H1 (cell line): ENCODE data around the gene LCP1. TPM values are rescaled to one million over a fixed set of nuclear protein-coding genes. Genes with fewer than 3 reads are reported as not detected.
A peak's percentile ranks its signal among the peaks of the same experiment; 100 is the strongest.

Experiments
- CTCF ChIA-PET: fragments of 300-600 bp; sonication (Branson Sonifier 250); formaldehyde crosslinking; loops from one replicate; lab custom pipeline; 2021; ENCODE audit not compliant: partially characterized antibody; lab: Charles Lee
- POLR2A ChIA-PET: fragments of 300-600 bp; sonication (Branson Sonifier 250); formaldehyde crosslinking; loops from one replicate; lab custom pipeline; 2021; ENCODE audit warnings: inconsistent platforms; ENCODE audit not compliant: partially characterized antibody; lab: Charles Lee
- DNase-seq, 2 experiments: peaks; one replicate each; pipeline versions ENCODE4 v3.0.0 to v3.0.0-alpha.2; 2010 to 2022; ENCODE audit warnings: low spot score in 2 of 2, low read depth in 1 of 2, mixed read lengths in 1 of 2
- FAIRE-seq: peaks from 2 replicates; lab custom pipeline; 2011; peaks lifted over from hg19 to GRCh38; lab: Jason Lieb, UNC
- H2AFZ ChIP-seq: 2 replicates; pipeline ENCODE4 v1.8.1; 2012; ENCODE audit warnings: low read length, inconsistent platforms
- H2AK5ac ChIP-seq: 2 replicates; pipeline ENCODE4 v1.6.1; 2013; ENCODE audit warnings: low read depth, low read length
- H2BK120ac ChIP-seq: replicated peaks from 2 replicates; pipeline ENCODE3; 2013; ENCODE audit warnings: low read depth, low read length, inconsistent platforms
- H2BK12ac ChIP-seq: 2 replicates; pipeline ENCODE4 v1.6.1; 2013; ENCODE audit warnings: low read depth, low read length
- H2BK15ac ChIP-seq: 2 replicates; pipeline ENCODE4 v1.6.1; 2013; ENCODE audit warnings: low read length
- H2BK20ac ChIP-seq: 2 replicates; pipeline ENCODE4 v1.6.1; 2013; ENCODE audit warnings: low read length
- H2BK5ac ChIP-seq: 2 replicates; pipeline ENCODE4 v1.6.1; 2013; ENCODE audit warnings: low read depth, low read length
- H3K14ac ChIP-seq: 2 replicates; pipeline ENCODE4 v1.6.1; 2013; ENCODE audit warnings: inconsistent platforms; ENCODE audit not compliant: insufficient read length
- H3K18ac ChIP-seq: 2 replicates; pipeline ENCODE4 v1.6.1; 2013; ENCODE audit warnings: low read length; ENCODE audit errors: extremely low read depth
- H3K23ac ChIP-seq: 2 replicates; pipeline ENCODE4 v1.6.1; 2013; ENCODE audit warnings: inconsistent platforms; ENCODE audit not compliant: insufficient read length
- H3K23me2 ChIP-seq: 2 replicates; pipeline ENCODE4 v1.6.1; 2013; ENCODE audit warnings: low read depth, low read length
- H3K27ac ChIP-seq: 2 replicates; pipeline ENCODE4 v1.6.1; 2011; ENCODE audit warnings: low read depth, low read length, inconsistent platforms
- H3K27me3 ChIP-seq, 4 experiments: replicated peaks in 1 of 4; 1 replicate in 1 of 4; 2 replicates in 3 of 4; pipeline versions ENCODE4 v1.6.1 to v1.8.1; 2011 to 2013; ENCODE audit warnings: low read length in 3 of 4, mild to moderate bottlenecking in 3 of 4, inconsistent platforms in 2 of 4, mixed read lengths in 2 of 4, moderate library complexity in 1 of 4; ENCODE audit not compliant: control insufficient read depth in 3 of 4, insufficient read depth in 3 of 4; ENCODE audit errors: extremely low read depth in 1 of 4
- H3K36me3 ChIP-seq, 4 experiments: 2 replicates each; pipeline versions ENCODE4 v1.6.1 to v1.8.1; 2011 to 2013; ENCODE audit warnings: mild to moderate bottlenecking in 4 of 4, low read length in 3 of 4, moderate library complexity in 2 of 4, control low read depth in 1 of 4, inconsistent platforms in 1 of 4; ENCODE audit not compliant: insufficient read depth in 4 of 4, control insufficient read depth in 2 of 4
- H3K4ac ChIP-seq: replicated peaks from 2 replicates; pipeline ENCODE3; 2013; ENCODE audit warnings: low read length, low read depth, mixed read lengths, inconsistent platforms; ENCODE audit not compliant: insufficient read length
- H3K4me1 ChIP-seq, 4 experiments: replicated peaks in 1 of 4; 1 replicate in 1 of 4; 2 replicates in 3 of 4; pipeline versions ENCODE4 v1.6.1 to v1.8.1; 2011 to 2013; ENCODE audit warnings: low read length in 3 of 4, inconsistent platforms in 2 of 4, mixed read lengths in 1 of 4; ENCODE audit not compliant: insufficient read depth in 4 of 4, control insufficient read depth in 3 of 4
- H3K4me2 ChIP-seq, 2 experiments: 2 replicates each; pipeline versions ENCODE4 v1.6.1 to v1.8.1; 2011 to 2013; ENCODE audit warnings: low read depth in 2 of 2, low read length in 2 of 2, control low read depth in 1 of 2, inconsistent platforms in 1 of 2, mild to moderate bottlenecking in 1 of 2; ENCODE audit not compliant: insufficient read depth in 1 of 2
- H3K4me3 ChIP-seq, 4 experiments: fragments of 200-600, 300-600 bp in 1 of 4; sonication (generic), shearing (Covaris generic), sonication (Bioruptor Twin) in 1 of 4; 2 replicates each; pipeline versions ENCODE4 v1.5.1 to v1.8.1; 2011 to 2016; ENCODE audit warnings: low read length in 4 of 4, low read depth in 3 of 4, control low read depth in 2 of 4, inconsistent platforms in 2 of 4, mild to moderate bottlenecking in 2 of 4, mixed read lengths in 1 of 4, moderate library complexity in 1 of 4; ENCODE audit not compliant: insufficient read depth in 2 of 4; ENCODE audit errors: extremely low read depth in 1 of 4
- H3K56ac ChIP-seq: replicated peaks from 2 replicates; pipeline ENCODE3; 2013; ENCODE audit warnings: low read depth, mild to moderate bottlenecking, mixed read lengths, low read length, inconsistent platforms; ENCODE audit not compliant: insufficient read length
- H3K79me1 ChIP-seq: 2 replicates; pipeline ENCODE4 v1.6.1; 2013; ENCODE audit warnings: low read depth, low read length, control low read depth
- H3K79me2 ChIP-seq, 2 experiments: 2 replicates each; pipeline versions ENCODE4 v1.6.1 to v1.8.1; 2012 to 2013; ENCODE audit warnings: low read length in 2 of 2, mild to moderate bottlenecking in 2 of 2, inconsistent platforms in 1 of 2; ENCODE audit not compliant: insufficient read depth in 2 of 2, control insufficient read depth in 1 of 2
- H3K9ac ChIP-seq, 4 experiments: replicated peaks in 1 of 4; 1 replicate in 1 of 4; 2 replicates in 3 of 4; pipeline versions ENCODE4 v1.6.1 to v1.8.1; 2011 to 2013; ENCODE audit warnings: low read depth in 3 of 4, low read length in 3 of 4, control low read depth in 2 of 4, mild to moderate bottlenecking in 2 of 4, moderate library complexity in 2 of 4, inconsistent platforms in 1 of 4; ENCODE audit errors: extremely low read depth in 1 of 4
- H3K9me3 ChIP-seq, 2 experiments: 2 replicates each; pipeline versions ENCODE4 v1.6.1 to v1.8.1; 2012 to 2013; ENCODE audit warnings: mild to moderate bottlenecking in 2 of 2, moderate library complexity in 2 of 2, control low read depth in 1 of 2, inconsistent platforms in 1 of 2, low read depth in 1 of 2, low read length in 1 of 2, mixed read lengths in 1 of 2; ENCODE audit not compliant: insufficient read depth in 2 of 2
- H4K20me1 ChIP-seq, 2 experiments: replicated peaks in 1 of 2; 2 replicates each; pipeline versions ENCODE3 to v1.8.1; 2011 to 2013; ENCODE audit warnings: inconsistent platforms in 2 of 2, low read length in 2 of 2, mild to moderate bottlenecking in 1 of 2; ENCODE audit not compliant: insufficient read depth in 2 of 2, control insufficient read depth in 1 of 2
- H4K5ac ChIP-seq: 2 replicates; pipeline ENCODE4 v1.6.1; 2013; ENCODE audit warnings: low read length, low read depth, mixed read lengths, inconsistent platforms; ENCODE audit not compliant: insufficient read length
- H4K8ac ChIP-seq: 2 replicates; pipeline ENCODE4 v1.8.0; 2013; ENCODE audit warnings: mild to moderate bottlenecking, moderate library complexity, low read length, inconsistent platforms; ENCODE audit not compliant: insufficient read depth; ENCODE audit errors: extremely low read depth
- H4K91ac ChIP-seq: replicated peaks from 2 replicates; pipeline ENCODE3; 2013; ENCODE audit warnings: low read length, mixed read lengths, inconsistent platforms; ENCODE audit not compliant: insufficient read length
- BACH1 ChIP-seq: IDR thresholded peaks from 2 replicates; pipeline ENCODE4 v1.6.1; 2012; ENCODE audit warnings: low read length, improper control_type of control experiment
- BCL11A ChIP-seq, 2 experiments: IDR thresholded peaks; one replicate each; pipeline ENCODE4 v1.6.1; 2011; ENCODE audit warnings: low read depth in 2 of 2, low read length in 2 of 2, mild to moderate bottlenecking in 2 of 2
- BRCA1 ChIP-seq: IDR thresholded peaks from 2 replicates; pipeline ENCODE4 v1.6.1; 2012; ENCODE audit warnings: low read depth, low read length, improper control_type of control experiment
- CBX8 ChIP-seq: fragments of 300-800, 300-1000 bp; sonication (generic); IDR thresholded peaks from 2 replicates; pipeline ENCODE4 v1.7.1; 2016; ENCODE audit warnings: low read depth, low read length, borderline replicate concordance
- EZH2 ChIP-seq: fragments of 200-600 bp; sonication (generic); IDR thresholded peaks from 2 replicates; pipeline ENCODE4 v1.7.1; 2012; ENCODE audit warnings: low read depth, mild to moderate bottlenecking, moderate library complexity, low read length, inconsistent platforms; ENCODE audit not compliant: severe bottlenecking
- JUN ChIP-seq: IDR thresholded peaks from 2 replicates; pipeline ENCODE4 v1.6.1; 2011; ENCODE audit warnings: low read depth, mild to moderate bottlenecking, improper control_type of control experiment, low read length
- POLR2AphosphoS5 ChIP-seq: IDR thresholded peaks from 2 replicates; pipeline ENCODE4 v1.6.1; 2011; ENCODE audit warnings: low read depth, low read length
- POU5F1 ChIP-seq: IDR thresholded peaks from 2 replicates; pipeline ENCODE4 v1.6.1; 2011; ENCODE audit warnings: low read depth, mild to moderate bottlenecking, low read length, moderate library complexity
- RBBP5 ChIP-seq: IDR thresholded peaks from 2 replicates; pipeline ENCODE4 v1.7.1; 2012; ENCODE audit warnings: low read depth, mild to moderate bottlenecking, inconsistent platforms, low read length, moderate library complexity, borderline replicate concordance
- RXRA ChIP-seq: IDR thresholded peaks from 2 replicates; pipeline ENCODE4 v1.6.1; 2011; ENCODE audit warnings: low read depth, mild to moderate bottlenecking, low read length, moderate library complexity; ENCODE audit not compliant: insufficient read depth
- SIN3A ChIP-seq, 2 experiments: IDR thresholded peaks in 1 of 2; conservative IDR thresholded peaks in 1 of 2; 2 replicates each; pipeline ENCODE4 v1.6.1; 2011 to 2012; ENCODE audit warnings: low read length in 2 of 2, improper control_type of control experiment in 1 of 2, low read depth in 1 of 2, mild to moderate bottlenecking in 1 of 2
- SRF ChIP-seq: IDR thresholded peaks from 2 replicates; pipeline ENCODE4 v1.6.1; 2011; ENCODE audit warnings: mild to moderate bottlenecking, low read depth, low read length, moderate library complexity
- WGBS, 2 experiments: shearing (Covaris generic) in 1 of 2; methylation state at CpG; one replicate each; pipeline versions ENCODE4 v1.1.6 to v1.1.7; 2013 to 2015; ENCODE audit warnings: low lambda C conversion rate in 2 of 2, mixed read lengths in 2 of 2, inconsistent platforms in 1 of 2, low coverage in 1 of 2, missing lambda C conversion rate in 1 of 2; ENCODE audit not compliant: insufficient replicate concordance in 2 of 2, insufficient coverage in 1 of 2, insufficient read length in 1 of 2; ENCODE audit errors: extremely low coverage in 1 of 2, missing lambda C conversion rate in 1 of 2; 5-methylcytosine and 5-hydroxymethylcytosine counted together
- polyA plus RNA-seq, 7 experiments: library from polyadenylated mRNA; depleted of rRNA in 3 of 7; stranded (reverse) in 5 of 7; unstranded in 2 of 7; fragments of >200 nt in 5 of 7; fragments of 200-250 nt in 2 of 7; gene quantifications; 1 replicate in 5 of 7; 2 replicates in 1 of 7; 4 replicates in 1 of 7; pipeline versions ENCODE4 v1.2.1 to v1.2.3, GENCODE V29; 2011 to 2013; ENCODE audit warnings: missing spikeins in 2 of 7, mixed read lengths in 2 of 7
- total RNA-seq: library from RNA; stranded (reverse); fragmentation: NEBNext Ultra II Directional; extraction: Animal tissue kit (Norgen Biotek cat#: 25700); gene quantifications from 2 replicates; pipeline ENCODE4 v1.2.1, GENCODE V29; 2021
- TF ChIP-seq, protein P1 (sequence below): IDR thresholded peaks from 2 replicates; pipeline ENCODE4 v1.6.1; 2012; ENCODE audit warnings: inconsistent platforms
- TF ChIP-seq, protein P2 (sequence below): IDR thresholded peaks from 2 replicates; pipeline ENCODE4 v1.6.1; 2012; ENCODE audit warnings: inconsistent platforms

Gene LCP1
- total and polyA plus RNA-seq, 2 of the 8 experiments (the other 6 are each of a cell fraction or from before 2014, with no cell fraction given), result 0.65 to 4.3 TPM

DNA sequence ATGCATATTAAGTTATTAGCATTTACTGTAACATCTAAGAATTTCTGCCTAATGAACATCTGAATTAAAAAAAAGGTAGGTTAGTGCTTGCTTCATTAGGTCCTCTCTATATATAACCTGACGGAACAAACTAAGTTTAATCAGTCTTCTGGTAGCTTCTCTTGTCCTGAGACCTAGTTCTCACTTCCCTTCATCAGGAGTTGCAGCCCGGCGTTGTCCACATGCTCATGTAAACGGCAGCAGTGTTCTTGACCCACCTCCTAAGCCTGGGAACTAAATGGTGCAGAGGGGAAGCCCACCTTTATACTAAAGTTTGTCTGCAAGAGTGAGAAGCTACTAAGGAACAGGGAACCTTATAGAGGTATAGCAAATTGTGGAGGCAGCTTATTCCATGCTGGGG lies 45.3 kb downstream of the LCP1 start:
- POLR2A ChIA-PET, result no interaction called here
- H3K4me3 ChIP-seq, result no peak overlapping the region
- TF ChIP-seq BRCA1 (no peak), POU5F1 (no peak), CBX8 (no peak), EZH2 (no peak), BACH1 (no peak), RBBP5 (no peak), BCL11A (IDR thresholded peaks at IDR 0.05; ENCODE audit: low read depth in 2 of 2, low read length in 2 of 2) (no peak), JUN (no peak), SRF (no peak), RXRA (no peak), POLR2AphosphoS5 (no peak), SIN3A (conservative IDR thresholded peaks at IDR 0.05 in 1 of 2, IDR thresholded peaks at IDR 0.05 in 1 of 2; ENCODE audit: low read depth in 1 of 2, low read length in 2 of 2) (no peak)
- TF ChIP-seq, protein P1, sequence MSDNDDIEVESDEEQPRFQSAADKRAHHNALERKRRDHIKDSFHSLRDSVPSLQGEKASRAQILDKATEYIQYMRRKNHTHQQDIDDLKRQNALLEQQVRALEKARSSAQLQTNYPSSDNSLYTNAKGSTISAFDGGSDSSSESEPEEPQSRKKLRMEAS, result no peak
- TF ChIP-seq, protein P2, sequence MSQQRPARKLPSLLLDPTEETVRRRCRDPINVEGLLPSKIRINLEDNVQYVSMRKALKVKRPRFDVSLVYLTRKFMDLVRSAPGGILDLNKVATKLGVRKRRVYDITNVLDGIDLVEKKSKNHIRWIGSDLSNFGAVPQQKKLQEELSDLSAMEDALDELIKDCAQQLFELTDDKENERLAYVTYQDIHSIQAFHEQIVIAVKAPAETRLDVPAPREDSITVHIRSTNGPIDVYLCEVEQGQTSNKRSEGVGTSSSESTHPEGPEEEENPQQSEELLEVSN, result no peak

More for the DNA sequence above, 45.3 kb downstream of the LCP1 start:
- Histone ChIP-seq H3K18ac (no peak overlapping the region), H2BK20ac (no peak overlapping the region), H3K79me2 (no peaks in the 10 kb centered on the region), H3K4ac (no peak overlapping the region), H3K4me1 (peaks cover 0 to 4% (median 2%) of the 10 kb centered on the region in 4 experiments; a peak in 2 of 7 replicates), H2AFZ (0 out of 2 replicates have a peak overlapping the region, but pooled peaks have one; percentile 49), H2AK5ac (no peak overlapping the region), H3K9ac (no peak overlapping the region), H3K36me3 (no peaks in the 10 kb centered on the region), H4K91ac (no peak overlapping the region), H3K23ac (no peak overlapping the region), H2BK5ac (no peak overlapping the region), H3K4me2 (no peak overlapping the region), H2BK120ac (no peak overlapping the region), H3K79me1 (no peaks in the 10 kb centered on the region), H2BK15ac (no peak overlapping the region), H4K5ac (no peak overlapping the region), H3K56ac (no peak overlapping the region), H3K14ac (no peak overlapping the region), H3K27me3 (no peaks in the 10 kb centered on the region), H2BK12ac (no peak overlapping the region), H4K8ac (no peak overlapping the region), H4K20me1 (no peaks in the 10 kb centered on the region), H3K9me3 (no peaks in the 10 kb centered on the region), H3K27ac (no peak overlapping the region), H3K23me2 (no peaks in the 10 kb centered on the region)
- DNase-seq (no peak), FAIRE-seq (no peak)
- WGBS, 2 experiments, result 97% methylated on average over 4 of the region's 4 CpGs; no CpG with 5 or more reads in 1 of the 2 experiments
- CTCF ChIA-PET, result interaction anchor here (1.0 to 3.5 kb wide), 4 partner anchors 11 to 24 kb away, joined by 3 to 21 read pairs (median 5); no protein-coding TSS in a partner anchor
